HG03280 (cell line): Measurements from ENCODE around the gene ST3GAL3.

Experiments
- ATAC-seq: cut with Tn5 transposase; IDR thresholded peaks from one replicate; pipeline ENCODE4 v1.9.1; 2021; ENCODE audit warnings: mild to moderate bottlenecking, moderate library complexity; ENCODE audit not compliant: unreplicated experiment

Gene ST3GAL3

GRCh38 chr1:43953361-43953760, 246.0 kb downstream of the ST3GAL3 start:
- no peak for ATAC-seq

DNA sequence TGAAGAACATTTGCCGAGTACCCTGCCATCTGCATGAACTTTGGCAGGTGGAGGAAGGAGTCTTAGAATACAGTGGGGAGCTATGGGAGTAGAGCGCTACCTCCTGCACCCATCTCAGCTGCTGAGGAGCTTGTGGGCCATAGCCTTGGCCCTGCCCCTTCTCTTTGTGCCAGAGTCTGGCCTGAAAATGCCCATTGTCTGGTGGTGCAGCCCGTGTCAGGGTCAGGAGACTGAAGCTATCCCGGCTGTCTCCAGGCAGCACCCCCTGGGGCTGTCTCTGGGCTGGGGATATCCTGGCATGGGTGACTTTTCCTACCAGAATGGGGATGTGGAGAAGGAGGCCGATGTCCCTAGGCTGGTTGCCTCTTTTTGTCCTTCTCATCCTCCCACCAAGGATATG, 246.7 kb downstream of the ST3GAL3 start:
- no peak for ATAC-seq

DNA sequence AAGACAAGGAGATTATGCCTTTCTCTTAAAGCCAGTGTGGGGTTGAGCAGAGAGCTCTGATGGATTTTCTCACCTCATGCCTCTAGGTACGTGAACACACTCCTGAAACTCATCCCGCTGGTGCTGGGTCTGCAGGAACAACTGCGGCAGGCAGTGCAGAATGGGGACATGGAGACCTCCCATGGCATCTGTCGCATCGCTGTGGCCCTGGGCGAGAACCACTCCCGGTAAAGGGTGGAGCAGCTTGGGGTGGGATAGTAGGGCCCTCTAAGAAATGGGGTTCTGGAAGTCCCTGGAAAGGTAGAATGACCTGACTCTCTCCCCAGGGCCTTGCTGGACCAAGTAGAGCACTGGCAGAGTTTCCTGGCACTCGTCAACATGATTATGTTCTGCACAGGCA, 248.9 kb downstream of the ST3GAL3 start:
- ATAC-seq, result no peak

DNA sequence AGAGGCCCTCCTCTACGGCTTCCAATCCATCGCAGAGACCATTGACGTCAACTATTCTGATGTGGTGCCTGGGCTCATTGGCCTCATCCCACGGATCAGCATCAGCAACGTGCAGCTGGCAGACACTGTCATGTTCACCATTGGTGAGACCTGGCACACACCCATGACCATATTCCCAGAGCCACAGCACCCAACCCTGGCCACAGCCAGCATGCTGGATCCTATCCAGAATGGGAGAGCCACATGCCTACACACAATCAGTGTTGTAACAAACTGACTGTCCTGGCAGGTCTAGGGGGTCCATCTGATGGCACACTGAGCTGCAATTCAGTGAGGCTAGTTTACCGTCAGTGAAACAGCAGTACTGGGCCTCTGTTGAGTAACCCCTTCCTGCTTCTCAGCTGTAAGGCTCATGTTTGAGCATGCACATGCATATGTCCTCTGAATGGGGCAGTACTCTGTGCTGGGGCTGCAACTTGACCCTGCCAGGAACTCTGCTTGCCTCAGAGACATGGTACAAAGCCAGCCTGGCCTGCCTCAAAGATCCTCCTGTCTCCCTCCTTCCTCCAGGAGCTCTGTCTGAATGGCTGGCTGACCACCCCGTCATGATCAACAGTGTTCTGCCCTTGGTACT, 250.2 kb downstream of the ST3GAL3 start:
- no peak for ATAC-seq

DNA sequence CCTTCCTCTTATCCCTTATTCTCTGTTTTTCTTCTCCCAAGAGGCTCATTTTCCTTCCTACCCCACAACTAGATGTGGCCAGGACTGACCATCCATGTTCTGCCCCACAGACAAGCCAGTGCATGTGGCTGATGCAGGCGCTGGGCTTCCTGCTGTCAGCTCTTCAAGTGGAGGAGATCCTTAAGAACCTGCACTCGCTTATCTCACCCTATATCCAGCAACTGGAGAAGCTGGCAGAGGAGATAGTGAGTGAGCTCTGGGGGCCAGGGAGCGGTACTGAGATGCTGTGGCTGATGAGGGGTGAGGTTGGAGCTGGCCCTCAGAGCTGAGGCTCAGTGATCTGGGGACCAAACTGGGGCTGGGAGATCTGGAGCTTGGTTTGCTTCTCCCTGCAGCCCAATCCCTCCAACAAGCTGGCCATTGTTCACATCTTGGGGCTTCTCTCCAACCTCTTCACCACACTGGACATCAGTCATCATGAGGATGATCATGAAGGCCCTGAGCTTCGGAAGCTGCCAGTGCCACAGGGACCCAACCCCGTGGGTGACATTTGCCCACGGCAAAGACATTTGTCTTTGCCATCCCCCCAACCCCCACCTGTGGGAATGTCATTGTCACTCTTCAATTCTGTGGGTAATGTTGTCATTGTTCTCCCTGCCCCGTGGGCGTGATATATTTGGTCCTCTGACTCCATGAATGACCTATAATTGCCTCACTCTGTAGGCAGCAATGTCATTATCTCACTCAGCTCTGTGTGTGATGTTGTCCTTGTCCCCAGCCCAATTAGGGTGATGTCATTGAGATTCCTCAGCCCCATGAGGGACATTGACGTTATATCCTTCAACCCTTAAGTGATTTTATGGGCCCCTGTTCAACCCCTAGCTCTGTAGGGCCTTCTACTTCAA, 251.3 kb downstream of the ST3GAL3 start:
- ATAC-seq, result no peak

DNA sequence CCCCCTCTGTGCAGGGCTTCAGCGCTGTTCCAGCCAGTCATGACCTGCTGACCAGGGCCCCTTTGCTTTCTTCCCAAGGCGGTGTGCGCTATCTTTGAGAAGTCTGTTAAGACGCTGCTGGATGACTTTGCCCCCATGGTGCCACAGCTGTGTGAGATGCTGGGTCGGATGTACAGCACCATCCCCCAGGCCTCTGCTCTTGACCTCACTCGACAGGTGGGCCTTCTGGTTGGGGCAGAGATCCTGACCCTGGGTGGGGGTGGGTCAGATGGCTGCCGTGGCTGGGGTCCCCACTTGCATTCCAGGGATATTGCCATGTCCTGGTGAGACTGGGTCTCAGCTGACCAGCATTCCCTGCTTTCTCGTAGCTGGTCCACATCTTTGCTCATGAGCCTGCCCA, 253.5 kb downstream of the ST3GAL3 start:
- no peak for ATAC-seq

DNA sequence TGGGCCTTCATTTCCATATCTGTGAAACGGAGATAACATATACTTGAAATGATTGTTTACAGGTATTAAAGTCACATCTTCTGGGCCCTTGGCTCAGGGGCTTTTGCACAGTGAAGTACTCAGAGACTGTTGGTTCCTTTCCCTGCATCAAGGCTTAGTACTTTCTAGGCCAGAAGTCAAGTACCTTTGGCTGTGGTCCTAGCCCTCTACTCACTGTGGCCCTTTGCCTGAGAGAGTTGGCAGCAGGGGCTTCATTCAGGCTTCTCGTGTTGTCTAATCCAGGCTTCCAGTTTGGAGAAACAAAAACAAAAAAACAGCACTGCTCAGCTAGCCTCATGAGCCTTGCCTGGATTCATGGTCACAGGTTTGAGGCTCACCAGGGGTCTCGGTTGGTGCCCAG, 254.4 kb downstream of the ST3GAL3 start:
- ATAC-seq, result no peak

GRCh38 chr1:43962324-43962723, 255.0 kb downstream of the ST3GAL3 start:
- ATAC-seq, result no peak

DNA sequence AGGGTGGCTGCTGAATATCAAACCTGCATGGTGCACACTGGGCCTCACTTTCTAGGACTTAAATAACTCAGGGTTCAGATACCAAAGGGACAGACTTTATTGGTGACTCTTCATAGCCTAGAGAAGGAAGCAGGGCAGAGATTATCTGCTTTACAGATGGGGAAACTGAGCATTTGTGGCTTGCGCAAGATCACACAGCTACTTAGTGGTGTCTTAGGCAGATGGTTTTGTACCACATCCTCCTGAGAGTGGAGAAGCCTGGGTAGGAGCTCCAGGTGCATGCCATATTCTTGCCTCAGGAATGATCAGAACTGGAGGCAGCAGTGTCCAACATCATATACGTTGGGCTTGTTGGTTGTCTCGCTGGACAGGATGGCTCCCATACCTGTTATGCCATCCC, 255.7 kb downstream of the ST3GAL3 start:
- ATAC-seq, result no peak

GRCh38 chr1:43963890-43964289, 256.6 kb downstream of the ST3GAL3 start:
- no peak for ATAC-seq

DNA sequence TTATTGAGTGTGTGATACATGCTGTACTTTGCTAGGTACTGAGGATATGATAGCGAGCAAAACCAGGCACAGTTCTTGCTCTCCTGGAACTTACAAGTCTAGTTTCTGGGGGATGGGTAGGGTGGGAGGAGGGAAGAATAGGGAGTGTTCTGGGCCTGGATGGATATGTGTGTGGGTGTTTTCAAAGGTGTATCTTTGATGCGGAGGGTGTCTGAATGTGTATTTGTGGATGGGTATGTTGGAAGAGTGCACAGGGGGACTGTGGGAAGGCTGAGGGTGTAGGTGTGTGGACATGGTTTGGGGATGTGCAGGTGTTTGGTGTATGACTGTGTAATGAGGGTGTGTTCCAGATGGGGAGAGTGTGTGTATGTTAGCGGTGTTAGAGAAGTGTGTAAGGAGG, 258.0 kb downstream of the ST3GAL3 start:
- ATAC-seq, result no peak

DNA sequence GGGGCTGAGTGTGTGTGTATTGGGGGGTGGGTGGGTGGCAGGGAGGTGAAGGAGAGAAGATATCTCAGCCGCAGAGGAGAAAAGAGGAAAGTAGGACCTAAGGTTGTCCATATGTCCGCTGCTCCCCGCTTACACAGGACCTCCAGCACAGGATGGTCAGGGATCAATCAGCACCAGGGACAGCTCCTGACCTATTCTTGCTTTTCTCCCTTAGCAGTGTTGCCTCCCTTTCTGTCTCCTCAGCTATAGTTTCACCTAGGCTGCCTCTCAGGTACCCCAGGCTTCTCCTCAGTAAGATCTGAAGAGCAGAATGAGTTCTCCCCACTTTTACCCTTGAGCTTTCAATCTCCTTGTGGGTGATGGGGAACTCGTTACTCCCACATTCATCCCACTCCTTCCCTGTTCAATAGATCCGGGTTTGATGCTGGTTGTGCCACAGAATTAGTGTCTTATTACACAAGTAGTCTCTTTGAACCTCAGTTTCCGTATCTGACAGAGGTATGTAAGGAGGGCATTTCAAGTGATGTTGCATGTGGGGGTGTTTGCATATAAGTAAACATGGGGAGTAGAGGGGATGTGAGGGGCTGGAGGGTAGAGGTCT, 261.1 kb downstream of the ST3GAL3 start:
- ATAC-seq, result no peak

GRCh38 chr1:43969416-43969745, 262.0 kb downstream of the ST3GAL3 start:
- ATAC-seq, result no peak

DNA sequence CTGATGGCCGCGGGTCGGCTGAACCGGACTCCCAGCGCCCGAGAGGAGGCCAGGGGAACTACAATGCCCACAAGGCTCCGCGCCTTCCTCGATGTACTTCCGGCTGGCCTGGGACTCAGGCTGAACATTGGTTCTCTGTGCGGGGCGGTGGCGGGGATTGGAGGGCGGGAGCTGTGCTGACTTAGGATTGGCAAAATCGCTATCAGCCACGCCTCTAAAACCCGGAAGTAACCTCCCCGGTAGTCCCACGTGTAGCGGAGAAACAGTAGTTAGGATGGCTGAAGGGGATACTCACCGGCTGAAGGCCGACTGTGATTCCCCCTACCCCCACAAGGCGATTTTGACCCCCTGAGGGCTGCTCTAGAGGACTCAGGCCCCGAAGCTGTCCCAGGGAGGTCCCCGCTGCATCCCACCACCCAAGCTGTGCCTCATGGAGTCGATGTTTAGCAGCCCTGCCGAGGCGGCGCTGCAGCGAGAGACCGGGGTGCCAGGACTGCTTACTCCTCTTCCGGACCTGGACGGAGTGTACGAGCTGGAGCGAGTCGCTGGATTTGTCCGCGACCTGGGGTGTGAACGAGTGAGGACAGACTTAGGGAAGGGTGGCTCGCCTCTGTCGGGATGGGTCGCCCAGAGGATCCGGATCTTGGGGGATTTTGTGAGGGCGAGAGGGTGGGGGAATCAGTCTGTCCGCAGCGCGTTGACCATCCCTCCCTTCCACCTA, 262.6 kb downstream of the ST3GAL3 start, which contains the start of gene DPH2:
Gene DPH2 (plus strand): TSS at position 265 of the 721 bp plus-strand sequence. CDS start 166 bp downstream, at position 431.
- peak; percentile 91 for ATAC-seq

DNA sequence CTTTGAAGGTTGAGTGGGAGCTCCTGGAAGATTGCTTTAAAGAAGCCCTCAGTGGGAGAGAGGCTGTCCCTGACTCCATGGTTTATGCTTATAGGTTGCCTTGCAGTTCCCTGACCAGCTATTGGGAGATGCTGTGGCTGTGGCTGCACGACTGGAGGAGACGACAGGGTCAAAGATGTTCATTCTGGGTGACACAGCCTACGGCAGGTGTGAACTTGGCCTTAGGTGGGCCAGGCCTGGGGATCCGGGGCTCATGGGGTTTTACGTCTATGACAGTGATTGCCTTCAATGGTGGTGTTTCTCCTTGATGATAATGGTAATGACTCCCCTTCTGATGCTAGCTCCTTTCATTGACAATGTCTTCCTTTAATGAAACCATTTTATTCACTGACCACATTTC, 263.2 kb downstream of the ST3GAL3 start:
- ATAC-seq, result no peak

- ATAC-seq, result no peak
Measured at GRCh38 chr1:43970911-43971310, 263.6 kb downstream of the ST3GAL3 start.

DNA sequence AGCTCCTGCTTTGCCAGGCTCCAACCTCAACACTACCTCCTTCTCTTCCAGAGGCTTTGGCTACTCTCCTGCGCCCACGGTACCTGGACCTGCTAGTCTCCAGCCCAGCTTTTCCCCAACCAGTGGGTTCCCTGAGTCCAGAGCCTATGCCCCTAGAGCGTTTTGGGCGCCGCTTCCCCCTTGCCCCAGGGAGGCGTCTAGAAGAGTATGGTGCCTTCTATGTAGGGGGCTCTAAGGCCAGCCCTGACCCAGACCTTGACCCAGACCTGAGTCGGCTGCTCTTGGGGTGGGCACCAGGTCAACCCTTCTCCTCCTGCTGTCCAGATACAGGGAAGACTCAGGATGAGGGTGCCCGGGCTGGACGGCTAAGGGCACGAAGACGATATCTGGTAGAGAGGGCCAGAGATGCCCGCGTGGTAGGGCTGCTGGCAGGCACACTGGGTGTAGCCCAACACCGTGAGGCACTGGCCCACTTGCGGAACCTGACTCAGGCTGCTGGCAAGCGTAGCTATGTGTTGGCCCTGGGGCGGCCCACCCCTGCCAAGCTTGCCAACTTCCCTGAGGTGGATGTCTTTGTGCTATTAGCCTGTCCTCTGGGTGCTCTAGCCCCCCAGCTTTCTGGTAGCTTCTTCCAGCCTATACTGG, 264.1 kb downstream of the ST3GAL3 start:
- ATAC-seq, result no peak

GRCh38 chr1:43973981-43974442, 266.7 kb downstream of the ST3GAL3 start:
- ATAC-seq, result no peak

DNA sequence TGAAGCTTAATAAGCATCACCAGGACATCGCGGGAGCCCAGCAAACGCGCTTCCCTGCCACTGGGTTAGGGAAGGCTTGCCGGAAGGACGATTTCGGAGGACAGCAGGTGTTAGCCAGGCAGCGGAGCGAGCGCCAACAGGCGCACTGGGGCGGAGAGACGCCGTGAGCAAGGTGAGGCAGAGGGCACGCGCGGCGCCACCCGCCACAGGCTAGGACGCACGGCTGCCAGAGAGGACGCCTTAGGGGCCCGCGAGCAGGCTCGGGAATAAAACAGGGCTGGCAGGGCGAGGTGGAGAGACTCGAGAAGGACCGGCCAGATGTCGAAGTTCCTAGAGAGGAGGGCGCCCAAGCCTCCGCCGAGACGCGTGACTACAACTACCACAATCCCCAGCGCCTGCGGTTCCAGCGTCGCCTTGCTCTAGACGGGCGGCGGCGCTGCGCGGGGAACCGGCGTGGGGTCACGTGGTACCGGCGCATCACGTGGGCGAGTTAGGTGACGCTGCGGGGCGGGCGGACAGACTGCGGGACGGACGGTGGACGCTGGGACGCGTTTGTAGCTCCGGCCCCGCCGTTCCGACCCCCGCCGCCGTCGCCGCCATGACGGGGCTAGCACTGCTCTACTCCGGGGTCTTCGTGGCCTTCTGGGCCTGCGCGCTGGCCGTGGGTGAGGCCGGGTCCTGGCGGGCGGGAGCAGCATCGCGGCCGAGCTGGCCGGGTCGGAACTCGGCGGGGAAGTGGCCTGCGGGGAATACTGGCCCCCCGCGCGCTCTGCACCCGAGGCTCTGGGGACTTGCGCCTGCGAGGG, 267.3 kb downstream of the ST3GAL3 start, which contains the start of gene ATP6V0B:
Gene ATP6V0B (plus strand): TSS at position 518 of the 806 bp plus-strand sequence. CDS start 81 bp downstream, at position 599.
- peak; percentile 63 for ATAC-seq
